ENCODE data around the gene ISCA1.
"Not testable (repeated sequence)": the region's sequence is repeated elsewhere in the genome, so short reads cannot be mapped to it uniquely, and the experiment has no call there.

The ISCA1 gene

DNA sequence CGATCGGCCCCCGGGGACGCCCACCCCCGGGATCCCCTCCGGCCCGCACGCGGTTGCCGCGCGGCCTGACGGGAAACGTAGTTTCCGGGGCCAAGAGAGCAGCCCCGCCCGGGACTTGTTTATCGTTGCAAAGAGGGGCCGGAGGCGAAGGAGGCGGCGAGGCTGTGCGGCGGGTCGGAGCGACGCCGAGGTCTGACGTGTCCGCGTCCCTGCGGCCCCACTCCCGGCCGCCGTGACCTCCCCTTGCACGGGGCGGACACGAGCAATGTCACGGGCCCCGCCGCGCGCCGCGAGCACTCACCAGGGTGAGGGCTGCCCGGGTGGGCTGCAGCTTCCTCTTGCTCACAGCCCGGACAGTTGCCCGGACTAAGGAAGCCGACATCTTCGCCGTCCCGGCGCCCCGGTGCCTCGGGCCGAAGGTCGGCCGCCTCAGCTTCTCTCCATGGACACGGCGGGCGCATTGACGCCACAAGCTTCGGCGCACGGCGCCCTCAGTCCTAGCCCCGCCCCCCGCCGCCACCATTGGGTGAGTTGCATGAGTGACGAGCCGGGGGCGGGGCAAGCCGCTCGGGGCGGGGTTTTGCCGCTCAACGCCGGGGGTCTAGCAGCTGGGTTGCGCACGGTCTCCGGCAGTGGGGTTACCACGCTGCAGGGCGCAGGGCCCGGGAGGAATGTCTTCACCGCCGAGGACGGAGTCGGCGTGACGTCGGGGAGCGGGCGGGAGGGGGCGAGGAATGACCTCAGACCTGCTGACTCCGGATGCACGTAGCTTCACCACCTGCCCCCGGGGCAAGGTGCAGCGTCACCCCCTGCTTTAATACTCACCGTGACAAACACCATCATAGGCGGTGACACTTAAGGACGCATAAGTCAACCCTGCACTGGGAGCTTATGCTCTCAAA lies at the start of gene ISCA1:
TSS of gene ISCA1 (minus strand) at position 462 of the 902 bp plus-strand sequence. CDS start at position 382, 80 bp downstream.
- peak; percentile 92 for DNase-seq

GRCh38 chr9:86330186-86330585 lies 47.8 kb upstream of the ISCA1 start:
- no peak for DNase-seq

DNA sequence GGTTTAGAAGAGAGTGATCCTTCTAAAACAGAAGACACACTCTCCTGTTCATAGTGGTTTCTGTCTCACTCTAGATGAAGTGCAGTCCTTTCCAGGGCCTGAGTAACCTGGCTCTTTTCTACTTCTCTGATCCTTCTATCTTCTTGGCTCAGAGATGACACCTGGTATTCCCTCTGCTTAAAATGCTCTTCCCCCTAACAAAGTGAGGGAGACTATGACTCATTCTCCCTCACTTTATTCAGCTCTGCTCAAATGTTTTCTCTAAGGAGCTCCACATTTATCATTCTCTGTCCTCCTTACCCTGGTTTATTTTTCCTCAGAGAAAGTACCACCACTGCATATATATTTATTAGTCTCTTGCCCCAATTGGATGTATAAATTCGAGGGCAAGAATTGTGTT lies 47.3 kb upstream of the ISCA1 start:
- DNase-seq: no peak

DNA sequence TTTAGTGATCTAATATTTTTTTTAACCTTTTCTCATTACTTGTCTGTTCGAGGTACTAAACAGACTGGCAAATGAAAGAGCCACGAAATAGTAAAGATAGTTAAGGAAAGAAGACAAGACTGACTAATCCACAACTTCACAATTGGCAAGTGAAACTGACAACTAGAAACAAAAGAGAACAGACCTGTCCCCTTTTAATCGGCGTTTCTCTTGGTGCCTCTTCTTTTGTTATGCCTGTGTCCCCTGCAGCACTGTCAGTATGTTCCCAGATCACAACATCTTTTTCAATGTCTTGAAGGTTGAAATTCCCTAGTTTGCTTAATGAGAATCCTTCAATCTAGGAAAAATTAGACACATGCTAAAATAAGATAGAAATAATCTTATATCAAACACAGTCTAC lies 45.8 kb upstream of the ISCA1 start:
- DNase-seq: no peak

DNA sequence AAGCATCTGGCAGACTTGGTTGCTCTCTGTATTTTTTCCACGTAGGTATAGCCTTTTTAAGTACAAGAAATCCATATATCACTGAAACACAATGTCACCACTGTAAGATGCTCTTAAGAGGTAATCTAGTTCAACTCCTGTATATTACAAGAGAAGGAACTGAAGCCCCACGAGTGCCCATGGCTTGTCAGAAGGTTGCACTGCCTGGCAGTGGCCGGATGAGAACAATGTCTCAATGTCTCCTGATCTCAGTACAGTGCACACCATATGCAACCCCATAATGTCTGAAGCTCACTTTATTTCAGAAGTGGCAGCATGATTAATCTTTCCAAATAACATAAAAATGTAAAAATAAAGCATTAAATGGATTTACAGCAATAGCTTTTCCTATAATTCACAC lies 44.2 kb upstream of the ISCA1 start:
- no peak for DNase-seq

- DNase-seq: no peak
These were observed 42.6 kb upstream of the ISCA1 start for GRCh38 chr9:86324901-86325300.

GRCh38 chr9:86324308-86324707 lies 42.0 kb upstream of the ISCA1 start:
- DNase-seq: no peak

GRCh38 chr9:86322973-86323644 lies 40.8 kb upstream of the ISCA1 start:
- no peak for DNase-seq

DNA sequence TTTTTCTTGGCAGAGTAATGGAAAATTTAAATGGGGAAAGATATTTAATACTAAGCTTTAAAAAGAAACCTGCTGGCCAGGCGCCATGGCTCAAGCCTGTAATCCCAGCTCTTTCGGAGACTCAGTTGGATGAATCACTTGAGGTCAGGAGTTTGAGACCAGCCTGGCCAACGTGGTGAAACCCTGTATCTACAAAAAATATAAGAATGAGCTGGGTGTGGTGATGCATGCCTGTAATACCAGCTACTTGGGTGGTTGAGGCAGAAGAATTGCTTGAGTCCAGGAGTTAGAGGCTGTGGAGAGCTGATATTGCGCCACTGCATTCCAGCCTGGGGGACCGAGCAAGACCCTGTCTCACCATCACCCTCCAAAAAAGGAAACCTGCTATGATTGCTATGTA lies 39.0 kb upstream of the ISCA1 start:
- no peak for DNase-seq

DNA sequence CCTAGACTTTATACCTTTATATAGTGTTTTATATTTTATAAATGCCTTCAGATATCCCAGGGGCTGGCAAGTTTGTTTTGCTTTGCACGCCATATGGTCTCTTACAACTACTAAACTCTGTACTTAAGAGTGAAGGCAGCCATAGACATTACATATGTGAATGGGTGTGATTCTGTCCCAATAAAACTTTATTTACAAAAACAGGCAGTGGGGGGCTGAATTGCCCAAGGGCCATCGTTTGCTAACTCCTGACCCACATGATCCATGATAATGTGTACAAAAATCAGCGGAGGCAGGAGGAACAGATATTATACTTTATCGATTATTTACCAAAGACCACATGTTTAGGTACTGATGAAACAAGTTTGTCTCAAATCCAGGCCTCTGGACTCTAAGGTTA lies 35.8 kb upstream of the ISCA1 start:
- DNase-seq: no peak

- no peak for DNase-seq
These were observed 32.7 kb upstream of the ISCA1 start for GRCh38 chr9:86315078-86315477.

- not testable (repeated sequence) for DNase-seq
These were observed 30.6 kb upstream of the ISCA1 start for GRCh38 chr9:86312959-86313358.

DNA sequence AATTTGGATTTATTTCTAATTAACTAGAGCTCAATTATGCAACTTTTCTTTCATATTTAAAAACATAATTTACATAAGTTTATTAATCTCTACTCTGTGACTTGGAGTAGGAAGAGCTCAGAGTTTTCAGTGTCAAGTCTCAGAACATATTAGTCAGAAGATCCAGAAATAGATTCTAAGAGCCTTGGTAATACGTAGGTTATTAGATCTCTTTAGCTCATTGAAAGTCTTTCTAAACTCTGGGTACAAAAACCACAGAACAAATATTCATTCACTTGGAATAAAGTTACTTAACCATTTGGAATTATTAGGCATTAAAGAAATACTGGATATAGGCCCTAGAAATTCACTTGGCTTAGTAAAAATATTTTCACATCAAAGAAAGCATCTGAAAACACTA lies 26.3 kb upstream of the ISCA1 start:
- DNase-seq: no peak

GRCh38 chr9:86304236-86304730 lies 21.9 kb upstream of the ISCA1 start:
- no peak for DNase-seq

- no peak for DNase-seq
These were observed 21.1 kb upstream of the ISCA1 start for GRCh38 chr9:86303316-86303975.

- no peak for DNase-seq
These were observed 19.3 kb upstream of the ISCA1 start for GRCh38 chr9:86301686-86302085.

DNA sequence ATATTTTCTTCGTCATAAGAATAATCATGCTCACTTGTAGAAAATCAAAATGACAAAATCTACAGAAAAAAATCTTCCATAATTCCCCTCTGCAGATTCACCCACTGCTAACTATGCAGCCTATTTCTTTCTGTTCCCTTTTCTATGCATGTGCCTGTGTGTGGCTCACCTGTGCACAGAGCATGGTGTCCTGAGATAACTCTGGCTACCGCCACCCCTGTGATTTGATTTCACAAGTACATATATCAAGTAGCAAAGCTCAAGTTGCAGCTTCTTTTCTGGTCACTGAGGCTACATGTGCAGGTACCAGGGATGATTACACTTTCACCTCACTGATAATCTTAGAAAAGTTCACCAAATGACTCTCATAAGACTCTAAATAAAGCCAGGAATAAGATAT lies 18.4 kb upstream of the ISCA1 start:
- no peak for DNase-seq

GRCh38 chr9:86298873-86299272 lies 16.5 kb upstream of the ISCA1 start:
- DNase-seq: no peak

DNA sequence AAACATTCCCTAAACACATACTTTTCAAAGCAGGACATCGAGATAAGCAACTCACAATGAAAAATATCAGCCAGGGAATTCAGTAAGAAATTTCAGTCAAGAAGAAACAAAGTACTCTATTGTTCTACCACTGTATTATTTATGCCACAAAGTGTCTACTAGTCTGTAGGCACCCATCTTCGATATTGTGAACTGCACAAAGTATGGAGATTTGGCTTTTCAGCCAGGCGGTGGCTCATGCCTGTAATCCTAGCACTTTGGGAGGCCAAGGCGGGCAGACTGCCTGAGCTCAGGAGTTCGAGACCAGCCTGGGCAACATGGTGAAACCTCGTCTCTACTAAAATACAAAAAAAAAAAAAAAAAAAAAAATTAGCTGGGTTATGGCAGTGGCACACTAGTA lies 8.0 kb upstream of the ISCA1 start:
- DNase-seq: not testable (repeated sequence)

DNA sequence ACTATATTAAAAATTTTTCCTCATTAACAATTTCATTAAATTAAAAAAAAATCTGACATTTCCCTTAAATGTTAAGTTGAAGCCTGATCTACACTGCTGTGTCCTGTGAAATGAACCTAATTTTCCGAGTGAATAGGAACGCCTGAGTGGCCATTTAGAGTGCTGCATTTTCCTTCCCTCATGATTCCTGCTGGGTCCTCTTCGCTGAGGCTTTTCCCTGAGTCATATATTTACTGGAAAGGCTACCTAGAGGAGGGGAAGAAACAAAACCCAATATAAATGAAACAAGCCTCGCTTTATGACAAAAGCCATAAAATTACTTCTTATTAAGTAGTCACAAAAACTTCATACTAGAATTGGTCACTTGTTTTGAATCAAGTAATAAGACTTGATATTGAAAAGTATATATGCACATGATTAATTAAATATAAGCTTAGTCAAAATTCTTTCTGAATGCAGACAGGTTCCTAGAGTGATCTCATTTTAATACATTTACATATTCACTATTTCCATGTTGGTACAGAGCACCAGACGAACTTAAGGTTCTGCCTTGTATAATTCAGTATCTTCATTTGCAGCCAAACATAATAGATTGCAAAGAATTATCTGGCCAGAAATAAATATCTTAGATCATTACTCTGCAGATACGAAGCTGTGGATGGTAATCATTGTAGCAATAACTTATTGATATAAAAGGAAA lies 6.3 kb upstream of the ISCA1 start:
- no peak for DNase-seq

DNA sequence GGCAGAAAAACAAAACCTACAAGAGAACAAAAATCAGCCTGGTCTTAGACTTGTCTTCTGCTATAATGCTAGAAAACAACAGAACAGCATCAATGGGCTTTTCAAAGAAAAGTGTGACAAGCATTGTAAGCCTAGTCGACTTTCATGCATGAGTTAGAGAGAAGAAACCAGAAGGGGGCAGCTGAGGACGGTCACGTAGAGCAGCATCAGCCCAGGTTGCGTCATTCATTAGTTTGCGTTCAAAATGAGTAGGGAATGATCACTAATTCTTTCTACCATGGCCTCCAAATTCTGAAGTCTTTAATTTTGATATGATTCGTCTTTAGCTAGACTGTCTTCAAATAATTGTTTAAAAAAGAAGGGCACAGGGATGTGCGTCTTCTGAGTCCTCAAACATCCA lies 4.7 kb upstream of the ISCA1 start:
- DNase-seq: no peak

DNA sequence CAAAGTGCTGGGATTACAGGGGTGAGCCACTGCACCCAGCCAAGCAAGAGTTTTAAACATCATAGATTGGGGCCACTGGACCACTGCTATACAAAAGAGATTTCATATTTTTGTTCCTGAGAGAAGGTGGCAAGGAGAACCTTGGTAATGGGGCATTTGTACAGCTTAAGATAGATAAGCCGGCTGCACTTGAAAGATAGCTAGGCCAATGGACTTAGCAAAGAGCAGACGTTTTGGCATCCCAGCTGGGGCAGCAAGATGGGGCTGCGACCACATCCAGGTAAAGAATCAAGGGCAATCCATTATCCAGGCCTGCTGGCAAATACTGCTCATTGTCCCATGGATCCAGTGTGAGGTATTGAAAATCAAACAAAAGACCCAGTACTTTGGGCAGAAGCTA lies 3.9 kb upstream of the ISCA1 start:
- no peak for DNase-seq

DNA sequence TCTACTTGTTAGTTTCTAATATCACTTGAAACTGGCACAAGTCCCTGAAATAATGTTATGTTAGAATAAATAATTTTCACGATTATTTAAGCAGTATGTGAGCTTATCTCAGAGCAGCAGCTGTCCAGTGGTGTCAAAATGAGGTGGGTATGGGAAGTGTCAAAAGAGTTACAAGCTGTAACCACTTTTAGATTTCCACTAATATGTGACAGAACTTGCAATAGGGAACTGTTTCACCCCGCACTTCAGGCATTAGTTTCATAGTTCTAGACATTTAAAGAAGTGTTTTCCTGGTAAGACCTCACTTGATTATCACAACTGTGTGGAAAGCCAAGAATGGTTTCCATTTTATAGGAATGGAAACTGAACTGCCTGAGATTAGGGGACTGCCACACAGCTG lies 2.9 kb upstream of the ISCA1 start:
- no peak for DNase-seq
